ENCODE data around the gene PYROXD2. TPM values are rescaled to one million over a fixed set of nuclear protein-coding genes. Genes with fewer than 3 reads are reported as not detected.

Gene PYROXD2
- total and polyA plus RNA-seq, 2 of the 8 experiments (the other 6 are each of a cell fraction or from before 2014, with no cell fraction given): 3.2 to 5.4 TPM

DNA sequence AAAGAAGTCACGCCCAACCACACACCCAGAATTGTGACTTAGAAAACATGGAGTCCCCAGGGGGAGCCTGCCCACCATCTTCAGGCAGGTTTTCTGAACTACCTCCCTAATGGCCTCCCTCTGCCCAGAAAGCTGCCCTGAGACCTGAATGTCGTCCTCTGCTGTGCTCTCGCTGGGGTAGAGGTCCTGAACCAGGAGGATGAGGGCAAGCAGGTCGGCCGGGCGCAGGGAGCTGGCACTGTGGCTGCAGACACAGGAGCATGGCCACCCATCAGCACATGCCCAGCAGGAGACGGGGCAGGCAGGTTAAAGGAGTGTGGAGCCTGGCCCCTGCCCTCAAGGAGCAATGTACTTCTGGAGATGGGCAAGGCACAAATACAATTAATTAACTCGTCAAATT is 15.4 kb upstream of the PYROXD2 start:
- Histone ChIP-seq H4K91ac (replicated peaks; ENCODE audit: insufficient read length, low read length) (no peak overlapping the region), H2BK15ac (ENCODE audit: low read length) (no peak overlapping the region), H3K56ac (replicated peaks; ENCODE audit: insufficient read length, low read depth, low read length) (no peak overlapping the region), H4K20me1 (replicated peaks in 1 of 2; ENCODE audit: control insufficient read depth in 1 of 2, insufficient read depth in 2 of 2, low read length in 2 of 2) (no peaks in the 10 kb centered on the region), H3K27ac (ENCODE audit: low read depth, low read length) (no peak overlapping the region), H3K79me1 (ENCODE audit: low read depth, low read length) (no peaks in the 10 kb centered on the region; the same call in 1 of the 2 replicates), H3K4me1 (replicated peaks in 1 of 4; ENCODE audit: control insufficient read depth in 3 of 4, insufficient read depth in 4 of 4, low read length in 3 of 4) (no peaks in the 10 kb centered on the region), H3K27me3 (replicated peaks in 1 of 4; ENCODE audit: control insufficient read depth in 3 of 4, extremely low read depth in 1 of 4, insufficient read depth in 3 of 4, low read length in 3 of 4) (no peaks in the 10 kb centered on the region), H2BK12ac (ENCODE audit: low read depth, low read length) (no peak overlapping the region), H3K4me3 (ENCODE audit: extremely low read depth in 1 of 4, insufficient read depth in 2 of 4, low read depth in 3 of 4, low read length in 4 of 4) (no peak overlapping the region), H2AK5ac (ENCODE audit: low read depth, low read length) (no peak overlapping the region), H4K5ac (ENCODE audit: insufficient read length, low read depth, low read length) (no peak overlapping the region), H2BK20ac (ENCODE audit: low read length) (no peak overlapping the region), H2BK5ac (ENCODE audit: low read depth, low read length) (no peak overlapping the region; the same call in 1 of the 2 replicates), H2BK120ac (replicated peaks; ENCODE audit: low read depth, low read length) (no peak overlapping the region), H3K4ac (replicated peaks; ENCODE audit: insufficient read length, low read depth, low read length) (no peak overlapping the region), H3K14ac (ENCODE audit: insufficient read length) (no peak overlapping the region), H3K9ac (replicated peaks in 1 of 4; ENCODE audit: extremely low read depth in 1 of 4, low read depth in 3 of 4, low read length in 3 of 4) (no peak overlapping the region), H3K4me2 (ENCODE audit: insufficient read depth in 1 of 2, low read depth in 2 of 2, low read length in 2 of 2) (no peak overlapping the region), H3K23ac (ENCODE audit: insufficient read length) (no peak overlapping the region), H3K9me3 (ENCODE audit: insufficient read depth in 2 of 2, low read depth in 1 of 2, low read length in 1 of 2) (peaks cover 3 to 8% of the 10 kb centered on the region in 2 experiments; a peak in 3 of 4 replicates), H3K23me2 (ENCODE audit: low read depth, low read length) (no peaks in the 10 kb centered on the region), H4K8ac (ENCODE audit: extremely low read depth, insufficient read depth, low read length) (no peak overlapping the region), H3K79me2 (ENCODE audit: control insufficient read depth in 1 of 2, insufficient read depth in 2 of 2, low read length in 2 of 2) (no peaks in the 10 kb centered on the region), H3K36me3 (ENCODE audit: control insufficient read depth in 2 of 4, insufficient read depth in 4 of 4, low read length in 3 of 4) (peaks cover 2 to 52% (median 35%) of the 10 kb centered on the region in 4 experiments; a peak in 6 of 8 replicates), H3K18ac (ENCODE audit: extremely low read depth, low read length) (no peak overlapping the region), H2AFZ (ENCODE audit: low read length) (no peak overlapping the region)
- FAIRE-seq: no peak
- 93% methylated on average over 8 of the region's 8 CpGs; no CpG with 5 or more reads in 1 of the 2 experiments for WGBS, 2 experiments (ENCODE audit: extremely low coverage in 1 of 2, insufficient coverage in 1 of 2, insufficient read length in 1 of 2, insufficient replicate concordance in 2 of 2, low coverage in 1 of 2, low lambda C conversion rate in 2 of 2, missing lambda C conversion rate in 1 of 2)
- ChIA-PET POLR2A (ENCODE audit: partially characterized antibody) (interaction anchor here (0.9 kb wide), 1 partner anchor 16 kb away, joined by 4 read pairs; no protein-coding TSS in a partner anchor), CTCF (ENCODE audit: partially characterized antibody) (interaction anchor here (1.9 kb wide), 1 partner anchor 37 kb away, joined by 4 read pairs; no protein-coding TSS in a partner anchor)
- DNase-seq (ENCODE audit: low read depth in 1 of 2, low spot score in 2 of 2): no peak
- no peak for TF ChIP-seq SP4 (IDR thresholded peaks at IDR 0.05; ENCODE audit: low read length)
- TF ChIP-seq POU5F1 (IDR thresholded peaks at IDR 0.05; ENCODE audit: low read depth, low read length): no peak
- no peak for TF ChIP-seq POLR2A (IDR thresholded peaks at IDR 0.05; ENCODE audit: control extremely low read depth in 1 of 2, low read depth in 2 of 2, low read length in 2 of 2)
- no peak for TF ChIP-seq BACH1 (IDR thresholded peaks at IDR 0.05; ENCODE audit: low read length)
- no peak for TF ChIP-seq ASH2L (IDR thresholded peaks at IDR 0.05; ENCODE audit: low read length)
- no peak for TF ChIP-seq SUZ12 (IDR thresholded peaks at IDR 0.05; ENCODE audit: low read length)

Measured in H1 (cell line).